Activated naive CD8-positive, alpha-beta T cell treated with anti-CD3 and anti-CD28 coated beads, Interleukin-2, amount 10 ng/mL, durations not matched to agents 7 days and 5 days (primary cell): ENCODE measurements around the gene RARB. TPM values are rescaled to one million over a fixed set of nuclear protein-coding genes. Genes with fewer than 3 reads are reported as not detected.

Experiments used
- ATAC-seq: fragments of 150-1000 bp; cut with Tn5 transposase; one replicate; pipeline ENCODE4 v1.10.0; 2021; ENCODE audit warnings: low read depth, moderate library complexity
- POLR2A ChIA-PET: fragments of 350-600 bp; sonication (Branson Sonifier 250); formaldehyde crosslinking; loops from one replicate; lab custom pipeline; 2021; ENCODE audit warnings: antibody characterized with exemption; lab: Charles Lee
- DNase-seq: peaks from one replicate; pipeline ENCODE4 v3.0.0; 2021
- H3K27ac Mint-ChIP-seq: one replicate; pipeline ENCODE4 v1.8.0; 2022; ENCODE audit warnings: mild to moderate bottlenecking, mixed read lengths
- H3K27me3 Mint-ChIP-seq: one replicate; pipeline ENCODE4 v1.8.0; 2022; ENCODE audit warnings: mild to moderate bottlenecking, moderate library complexity, mixed read lengths
- H3K36me3 Mint-ChIP-seq: one replicate; pipeline ENCODE4 v1.8.0; 2021; ENCODE audit warnings: mild to moderate bottlenecking, mixed read lengths
- H3K4me1 Mint-ChIP-seq: one replicate; pipeline ENCODE4 v1.8.0; 2021; ENCODE audit warnings: mixed read lengths
- H3K4me3 Mint-ChIP-seq: one replicate; pipeline ENCODE4 v1.8.0; 2022; ENCODE audit warnings: mild to moderate bottlenecking, moderate library complexity, mixed read lengths
- H3K9me3 Mint-ChIP-seq: one replicate; pipeline ENCODE4 v1.8.0; 2021; ENCODE audit warnings: mixed read lengths
- total RNA-seq, 2 experiments: library from RNA; stranded (reverse); gene quantifications; one replicate each; pipeline ENCODE4 v1.2.3, GENCODE V29; 2021

Gene RARB
- total RNA-seq, 2 experiments from 2014 or later = not detected

DNA sequence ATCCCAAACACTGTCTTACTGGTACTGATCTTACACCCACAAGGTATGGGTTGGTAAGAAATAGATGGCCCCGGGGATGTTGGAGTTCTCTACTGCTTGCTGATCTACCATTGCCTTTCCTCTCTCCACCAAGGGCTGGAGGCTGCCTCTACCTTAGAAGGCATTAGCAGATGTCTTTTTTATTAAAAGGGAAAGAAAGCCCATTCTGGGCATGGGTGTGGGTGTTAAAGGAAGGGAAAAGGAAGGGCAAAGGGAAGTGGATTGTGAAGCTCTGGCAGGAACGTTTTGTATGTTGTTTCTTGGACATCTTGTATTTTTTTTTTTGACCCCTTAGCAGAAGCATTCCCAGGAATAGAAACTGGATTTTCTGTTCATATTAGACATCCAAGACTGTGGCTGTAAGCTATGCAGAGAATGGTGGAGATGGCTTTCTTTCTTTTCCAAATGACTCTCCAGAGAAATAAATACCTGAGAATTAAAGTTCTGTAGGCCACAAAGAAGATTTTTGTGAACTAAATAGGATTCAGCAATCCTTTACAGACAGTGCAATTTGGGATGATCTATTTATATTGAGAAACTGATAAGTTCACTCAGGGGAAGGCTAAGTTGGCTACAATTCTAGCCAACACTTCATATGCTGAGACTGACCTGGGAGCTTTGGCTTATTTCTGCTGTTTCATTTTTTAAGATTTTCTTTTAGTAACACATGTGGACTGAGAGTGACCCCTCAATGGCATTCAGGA is 127.8 kb downstream of the RARB start:
- Mint-ChIP-seq H3K27me3 (peaks cover 9% of the 10 kb centered on the region), H3K4me1 (no peaks in the 10 kb centered on the region), H3K4me3 (no peak overlapping the region), H3K9me3 (no peaks in the 10 kb centered on the region), H3K36me3 (no peaks in the 10 kb centered on the region), H3K27ac (no peak overlapping the region)
- ATAC-seq (no peak), DNase-seq (no peak)
- POLR2A ChIA-PET = no interaction called here

DNA sequence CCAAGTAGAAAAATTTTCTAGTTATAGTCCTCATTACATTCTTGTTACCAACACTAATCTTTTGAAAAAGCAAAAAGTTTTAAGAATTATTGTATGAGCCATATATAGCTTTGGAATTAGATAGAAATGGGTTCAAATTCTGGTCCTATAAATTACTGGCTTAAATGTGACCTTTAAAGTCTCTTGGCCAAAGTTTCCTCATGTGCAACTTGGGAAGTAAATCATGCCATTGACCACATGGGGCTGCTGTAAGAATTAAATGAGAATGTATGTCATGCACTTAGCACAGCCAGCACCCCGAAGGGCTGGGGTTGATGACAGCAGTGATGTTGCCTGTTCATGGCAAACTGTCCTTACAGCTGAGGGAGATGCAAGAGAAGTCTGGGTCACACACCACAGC is 128.4 kb downstream of the RARB start:
- POLR2A ChIA-PET = no interaction called here
- Mint-ChIP-seq H3K4me1 (no peaks in the 10 kb centered on the region), H3K27me3 (peaks cover 9% of the 10 kb centered on the region), H3K9me3 (no peaks in the 10 kb centered on the region), H3K4me3 (no peak overlapping the region), H3K27ac (no peak overlapping the region), H3K36me3 (no peaks in the 10 kb centered on the region)
- DNase-seq (no peak), ATAC-seq (no peak)

DNA sequence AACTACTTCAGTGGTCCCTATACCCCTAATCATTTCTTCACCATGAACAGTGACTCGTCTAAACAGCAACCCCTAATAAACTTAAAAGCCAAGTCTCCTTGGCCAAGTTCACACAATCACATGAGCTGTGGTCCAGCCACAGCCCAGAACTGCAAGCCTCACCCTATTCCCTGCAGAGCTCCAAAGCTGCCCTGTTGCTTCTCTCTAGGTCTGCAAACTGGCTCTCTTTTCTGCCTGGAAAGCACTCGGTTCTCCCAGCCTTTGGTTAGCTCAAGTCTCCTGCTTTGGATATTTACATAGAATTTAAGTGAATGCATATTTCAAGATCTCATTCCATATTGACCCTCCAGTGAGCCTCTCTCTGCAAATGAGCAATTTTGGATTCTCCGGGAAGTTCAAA is 129.6 kb downstream of the RARB start:
- H3K4me3 Mint-ChIP-seq = no peak overlapping the region

DNA sequence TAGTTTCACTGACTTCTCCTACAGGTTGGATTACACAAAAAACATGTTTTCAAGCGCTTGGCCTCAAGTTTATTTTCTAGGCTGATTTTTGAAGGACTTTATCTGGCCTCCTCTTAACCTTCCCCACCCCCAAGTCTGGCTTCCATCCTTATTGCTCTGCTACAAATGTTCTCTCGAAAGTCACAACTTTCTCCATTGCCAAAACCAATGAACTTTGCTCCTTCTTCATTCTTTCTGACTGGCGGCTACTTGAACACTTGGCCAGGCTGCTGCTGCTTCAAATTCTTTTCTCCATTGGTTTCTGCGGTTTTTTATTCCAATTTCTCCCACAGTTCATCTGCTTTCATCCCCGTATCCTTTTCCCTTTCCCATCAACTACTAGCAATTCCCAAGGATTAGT is 130.1 kb downstream of the RARB start:
- Mint-ChIP-seq H3K4me3 (no peak overlapping the region), H3K27ac (no peak overlapping the region), H3K4me1 (no peaks in the 10 kb centered on the region), H3K36me3 (no peaks in the 10 kb centered on the region), H3K9me3 (no peaks in the 10 kb centered on the region), H3K27me3 (peaks cover 8% of the 10 kb centered on the region)
- POLR2A ChIA-PET = no interaction called here
- DNase-seq (no peak), ATAC-seq (no peak)

More for the DNA sequence above, 129.6 kb downstream of the RARB start:
- peaks cover 7% of the 10 kb centered on the region for H3K27me3 Mint-ChIP-seq
- no peak for DNase-seq
- POLR2A ChIA-PET = no interaction called here
- H3K36me3 Mint-ChIP-seq = no peaks in the 10 kb centered on the region
- no peaks in the 10 kb centered on the region for H3K9me3 Mint-ChIP-seq
- no peak overlapping the region for H3K27ac Mint-ChIP-seq
- H3K4me1 Mint-ChIP-seq = no peaks in the 10 kb centered on the region
- ATAC-seq = no peak

DNA sequence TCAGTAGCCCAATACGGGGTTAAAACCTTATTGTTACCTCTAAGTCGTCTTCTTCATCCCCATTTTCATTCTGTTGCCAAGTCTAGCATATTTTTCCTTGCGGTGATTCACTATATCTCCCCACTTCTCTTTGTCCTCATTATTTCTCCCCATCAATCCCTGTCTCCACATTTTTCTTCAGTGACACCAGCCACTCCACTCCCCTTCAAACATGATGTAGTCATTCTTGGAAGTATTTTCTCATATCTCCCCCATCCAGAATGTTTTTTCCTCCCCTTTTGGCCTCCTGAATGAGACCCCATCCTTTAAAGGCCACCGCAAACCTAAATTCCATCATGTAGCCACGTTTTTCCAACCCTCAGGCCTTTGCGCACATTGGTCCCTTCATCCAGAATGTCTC is 130.7 kb downstream of the RARB start:
- Mint-ChIP-seq H3K36me3 (no peaks in the 10 kb centered on the region), H3K4me3 (no peak overlapping the region), H3K4me1 (no peaks in the 10 kb centered on the region), H3K27me3 (peaks cover 9% of the 10 kb centered on the region), H3K27ac (no peak overlapping the region), H3K9me3 (no peaks in the 10 kb centered on the region)
- POLR2A ChIA-PET = no interaction called here
- no peak for DNase-seq
- ATAC-seq = no peak

DNA sequence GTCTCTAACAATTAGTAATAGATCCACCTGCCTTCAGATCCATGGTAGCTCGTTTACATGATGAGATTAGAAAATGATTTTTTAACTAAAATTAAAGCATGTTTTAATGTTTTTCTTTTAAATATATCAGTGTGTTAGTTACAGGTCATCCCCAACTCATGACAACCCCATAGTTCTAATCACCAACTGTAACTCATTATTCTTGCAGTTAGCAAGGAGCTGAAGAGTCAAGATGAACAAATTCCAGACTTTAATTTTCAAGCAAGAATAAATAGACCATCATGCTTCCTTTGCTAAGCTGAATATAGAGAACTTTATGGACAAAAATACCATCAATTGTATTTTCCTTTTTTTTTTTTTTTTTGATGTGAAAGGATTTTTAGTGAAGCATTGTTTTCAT is 135.5 kb downstream of the RARB start:
- Mint-ChIP-seq H3K27me3 (peaks cover 8% of the 10 kb centered on the region), H3K36me3 (no peaks in the 10 kb centered on the region)

DNA sequence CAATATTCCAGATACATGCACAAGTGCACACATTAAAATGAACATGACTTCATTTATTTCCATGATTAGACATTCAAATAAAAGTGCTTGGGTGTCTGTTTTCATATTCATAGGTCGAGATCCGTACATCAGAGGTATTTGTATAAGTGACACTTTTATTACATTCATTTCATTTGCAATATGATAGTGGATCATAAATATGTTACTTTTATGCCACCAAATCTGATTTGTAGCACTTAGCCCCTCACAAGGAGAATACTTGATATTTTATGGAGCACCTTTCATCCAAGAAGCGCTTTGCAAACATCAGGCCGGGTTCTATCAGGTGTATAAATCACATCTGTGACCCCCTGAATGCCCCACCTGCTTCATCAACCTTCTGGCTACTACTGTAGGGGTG is 136.0 kb downstream of the RARB start:
- H3K27ac Mint-ChIP-seq = no peak overlapping the region

More for the DNA sequence above, 135.5 kb downstream of the RARB start:
- H3K4me1 Mint-ChIP-seq = no peaks in the 10 kb centered on the region
- no peak overlapping the region for H3K27ac Mint-ChIP-seq
- POLR2A ChIA-PET = no interaction called here
- ATAC-seq (no peak), DNase-seq (no peak)
- H3K9me3 Mint-ChIP-seq = no peaks in the 10 kb centered on the region
- H3K4me3 Mint-ChIP-seq = no peak overlapping the region

DNA sequence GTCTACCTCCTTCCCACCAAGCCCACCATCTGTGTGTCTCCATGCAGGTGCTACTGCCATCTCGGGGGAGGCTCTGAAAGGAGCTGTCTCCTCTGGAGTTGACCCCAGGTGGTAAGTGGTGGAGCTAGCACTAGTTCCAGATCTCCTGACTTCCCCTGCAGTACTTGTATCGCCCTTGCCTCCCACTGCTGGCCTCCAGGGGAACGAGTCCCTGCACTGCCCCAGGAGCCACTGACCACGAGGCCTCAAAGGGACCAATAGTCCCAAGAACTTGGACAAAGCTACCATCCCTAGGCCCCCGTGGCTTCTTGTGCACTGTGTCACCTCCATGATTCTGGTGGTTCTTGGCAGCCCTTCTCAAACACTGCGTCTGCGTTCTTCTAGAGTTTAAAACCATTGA is 137.7 kb downstream of the RARB start:
- no peaks in the 10 kb centered on the region for H3K9me3 Mint-ChIP-seq
- no peaks in the 10 kb centered on the region for H3K36me3 Mint-ChIP-seq
- peaks cover 8% of the 10 kb centered on the region for H3K27me3 Mint-ChIP-seq
- H3K4me1 Mint-ChIP-seq = no peaks in the 10 kb centered on the region
- DNase-seq = no peak
- no peak overlapping the region for H3K27ac Mint-ChIP-seq
- POLR2A ChIA-PET = no interaction called here
- H3K4me3 Mint-ChIP-seq = no peak overlapping the region
- ATAC-seq = no peak

More for the DNA sequence above, 136.0 kb downstream of the RARB start:
- ATAC-seq (no peak), DNase-seq (no peak)
- Mint-ChIP-seq H3K9me3 (no peaks in the 10 kb centered on the region), H3K36me3 (no peaks in the 10 kb centered on the region), H3K4me1 (no peaks in the 10 kb centered on the region), H3K4me3 (no peak overlapping the region), H3K27me3 (peaks cover 8% of the 10 kb centered on the region)
- POLR2A ChIA-PET = no interaction called here

DNA sequence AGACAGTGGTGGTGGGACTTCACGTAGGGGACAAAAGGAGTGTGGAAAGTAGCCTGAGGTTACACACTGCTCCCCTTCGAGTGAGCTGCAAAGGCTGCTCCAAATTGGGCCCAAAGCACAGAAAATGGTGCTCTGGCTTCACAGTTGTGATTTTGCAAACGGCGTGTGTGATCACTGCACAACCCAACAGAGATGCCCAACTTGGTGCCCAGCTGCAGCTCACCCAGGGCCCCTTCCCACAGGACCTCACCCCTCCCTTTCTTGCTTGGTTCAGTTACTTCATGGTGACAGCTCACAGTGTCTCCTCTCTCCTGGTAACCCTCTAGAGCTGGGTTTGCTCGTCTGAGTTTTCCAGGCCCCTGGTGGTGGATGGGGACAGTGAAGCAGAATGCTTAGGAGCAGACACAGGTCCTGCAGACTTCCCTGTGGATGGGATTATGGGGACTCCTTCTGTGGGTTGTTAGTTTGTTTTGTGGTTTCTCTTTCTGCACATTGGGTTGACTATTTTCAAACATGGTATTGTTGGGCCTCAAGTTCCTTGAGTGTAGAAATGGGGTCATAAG is 138.4 kb downstream of the RARB start:
- DNase-seq = no peak
- H3K27ac Mint-ChIP-seq = no peak overlapping the region
- no peaks in the 10 kb centered on the region for H3K9me3 Mint-ChIP-seq
- no peaks in the 10 kb centered on the region for H3K36me3 Mint-ChIP-seq
- H3K4me3 Mint-ChIP-seq = no peak overlapping the region
- POLR2A ChIA-PET = no interaction called here
- peaks cover 8% of the 10 kb centered on the region for H3K27me3 Mint-ChIP-seq
- ATAC-seq = no peak
- H3K4me1 Mint-ChIP-seq = no peaks in the 10 kb centered on the region

DNA sequence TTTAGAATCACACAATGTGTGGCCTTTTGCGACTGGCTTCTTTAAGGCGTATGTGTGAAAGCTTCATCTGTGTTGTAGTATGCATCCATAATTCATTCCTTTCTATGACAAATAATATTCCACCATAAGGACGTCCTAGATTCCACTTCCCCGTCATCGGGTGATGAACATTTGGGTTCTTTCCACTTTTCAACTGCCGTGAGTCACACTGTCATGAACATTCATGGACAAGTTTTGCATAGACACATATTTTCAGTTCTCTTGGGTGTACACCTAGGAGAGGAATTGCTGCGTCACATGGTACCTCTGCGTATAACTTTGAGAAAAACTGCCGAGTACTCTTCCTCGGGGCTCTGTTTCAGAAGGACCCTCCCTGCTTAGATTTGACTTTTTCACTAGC is 139.3 kb downstream of the RARB start:
- Mint-ChIP-seq H3K4me3 (no peak overlapping the region), H3K27me3 (peaks cover 6% of the 10 kb centered on the region), H3K9me3 (no peaks in the 10 kb centered on the region), H3K27ac (no peak overlapping the region), H3K4me1 (no peaks in the 10 kb centered on the region), H3K36me3 (no peaks in the 10 kb centered on the region)
- ATAC-seq (no peak), DNase-seq (no peak)
- POLR2A ChIA-PET = no interaction called here

DNA sequence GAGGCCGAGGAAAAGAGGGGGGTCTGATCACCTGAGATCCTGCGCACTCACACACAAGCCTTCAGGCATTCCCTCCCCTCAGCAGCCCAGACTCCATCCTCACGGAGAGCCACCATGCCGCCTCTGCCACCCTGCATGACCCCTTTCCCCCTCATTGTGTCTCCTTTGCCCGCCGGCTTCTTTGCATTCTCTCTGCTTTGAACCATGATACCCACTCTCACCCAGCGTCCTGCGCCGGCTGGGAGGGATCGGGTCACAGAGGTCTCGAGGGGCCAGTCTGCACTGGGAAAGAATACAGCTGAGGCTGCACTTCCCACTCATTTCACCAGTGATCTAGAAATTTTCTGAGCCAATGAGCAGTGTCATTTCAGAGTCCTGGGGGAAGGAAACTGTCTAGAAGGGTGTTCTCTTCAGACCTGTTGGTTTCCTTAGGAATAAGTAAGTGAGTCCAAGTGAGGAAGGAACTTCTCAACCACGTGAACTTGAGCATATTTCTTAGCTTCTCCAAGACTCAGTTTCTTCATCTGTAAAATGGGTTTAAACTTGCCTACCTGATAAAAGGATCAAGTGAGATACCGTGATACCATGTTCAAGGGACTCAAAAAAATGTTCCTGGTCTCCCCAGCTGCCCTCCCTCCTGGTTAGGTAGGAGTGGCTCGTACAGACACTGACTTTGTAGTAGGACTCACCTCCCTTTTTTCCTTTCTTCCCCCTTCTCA is 139.9 kb downstream of the RARB start:
- ATAC-seq (no peak), DNase-seq (no peak)
- Mint-ChIP-seq H3K27me3 (peaks cover 6% of the 10 kb centered on the region), H3K27ac (no peak overlapping the region), H3K9me3 (no peaks in the 10 kb centered on the region), H3K4me3 (no peak overlapping the region), H3K4me1 (no peaks in the 10 kb centered on the region), H3K36me3 (no peaks in the 10 kb centered on the region)
- POLR2A ChIA-PET = no interaction called here

DNA sequence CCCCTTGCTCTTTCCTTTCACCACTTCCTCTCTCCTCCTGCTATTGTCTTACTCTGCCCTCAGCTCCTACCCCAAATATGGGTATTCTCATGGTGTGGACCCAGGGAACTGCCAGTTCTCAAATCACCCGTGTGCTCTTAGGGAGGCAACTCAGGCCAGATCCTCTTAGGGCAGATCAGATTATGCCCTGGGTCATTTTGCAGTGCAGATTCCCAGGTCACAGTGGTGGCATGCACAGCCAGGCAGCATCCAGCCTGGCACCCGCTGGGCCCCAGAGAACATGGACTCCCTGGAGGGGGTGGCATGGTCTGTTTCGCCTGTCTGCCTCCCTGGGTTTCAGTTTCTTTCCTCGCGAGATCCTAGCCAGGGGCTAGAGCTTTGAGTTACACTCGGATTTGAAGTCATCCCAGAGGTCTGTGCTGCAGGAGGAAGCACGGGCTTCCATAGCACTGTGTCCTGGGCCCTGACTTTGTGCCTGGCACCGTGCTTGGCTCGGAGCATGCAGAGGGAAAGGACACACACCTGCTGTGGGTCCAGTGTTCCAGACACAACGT is 140.5 kb downstream of the RARB start:
- DNase-seq (no peak), ATAC-seq (no peak)
- Mint-ChIP-seq H3K27ac (no peak overlapping the region), H3K4me1 (no peaks in the 10 kb centered on the region), H3K9me3 (no peaks in the 10 kb centered on the region), H3K4me3 (no peak overlapping the region), H3K27me3 (no peaks in the 10 kb centered on the region), H3K36me3 (no peaks in the 10 kb centered on the region)
- POLR2A ChIA-PET = no interaction called here

DNA sequence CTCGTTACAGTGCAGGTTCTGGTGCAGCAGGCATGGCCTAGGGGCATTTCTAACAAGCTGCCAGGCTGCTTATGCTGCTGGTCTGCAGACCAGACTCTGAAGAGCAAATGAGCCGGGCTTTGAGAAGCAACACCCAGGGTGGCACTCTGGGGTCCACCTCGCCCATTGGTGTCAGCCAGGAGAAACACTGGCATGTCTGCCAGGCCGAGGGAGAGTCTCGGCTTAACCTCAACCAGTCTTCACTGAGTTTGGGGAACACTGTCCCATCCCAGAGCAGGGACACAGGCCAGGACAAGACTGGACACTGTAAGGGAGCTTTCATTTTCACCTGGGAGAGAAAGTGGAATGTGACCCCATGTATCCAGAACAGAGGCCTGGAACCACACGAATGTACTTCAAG is 143.2 kb downstream of the RARB start:
- POLR2A ChIA-PET = no interaction called here
- DNase-seq (no peak), ATAC-seq (no peak)
- H3K4me1 Mint-ChIP-seq = no peaks in the 10 kb centered on the region
- H3K27ac Mint-ChIP-seq = no peak overlapping the region
- H3K9me3 Mint-ChIP-seq = no peaks in the 10 kb centered on the region
- no peaks in the 10 kb centered on the region for H3K36me3 Mint-ChIP-seq
- no peak overlapping the region for H3K4me3 Mint-ChIP-seq
- no peaks in the 10 kb centered on the region for H3K27me3 Mint-ChIP-seq

DNA sequence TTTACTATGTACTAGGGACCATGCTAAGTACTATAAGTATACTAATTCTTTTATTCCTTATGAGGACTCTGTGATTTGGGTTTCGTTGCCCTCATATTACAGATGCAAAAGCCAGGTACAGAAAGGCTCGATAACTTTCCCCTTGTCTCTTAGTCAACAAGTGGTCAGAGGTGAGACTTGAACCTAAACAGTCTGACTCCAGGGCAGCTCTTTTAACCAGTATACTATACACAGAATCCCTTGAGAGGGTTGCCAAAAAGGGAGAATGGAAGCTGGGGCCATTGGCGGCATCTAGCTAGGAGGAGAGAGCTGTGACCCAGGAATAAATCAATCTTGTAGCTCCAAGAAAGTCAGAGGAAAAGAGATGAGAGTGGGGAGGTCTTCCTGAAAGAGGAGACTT is 144.3 kb downstream of the RARB start:
- Mint-ChIP-seq H3K9me3 (no peaks in the 10 kb centered on the region), H3K36me3 (no peaks in the 10 kb centered on the region), H3K4me3 (no peak overlapping the region), H3K4me1 (no peaks in the 10 kb centered on the region), H3K27ac (no peak overlapping the region), H3K27me3 (no peaks in the 10 kb centered on the region)
- DNase-seq = no peak
- ATAC-seq = no peak
- POLR2A ChIA-PET = no interaction called here
